GM12873 (cell line): Measurements from ENCODE around the gene ELAC2.

Source experiments
- TF ChIP-seq, protein P1 (sequence below): IDR thresholded peaks from 2 replicates; pipeline ENCODE4 v1.5.1; 2012; ENCODE audit warnings: low read depth, mild to moderate bottlenecking, moderate library complexity, low read length, control low read depth; ENCODE audit not compliant: insufficient read depth; ENCODE audit errors: missing control alignments

The ELAC2 gene

DNA sequence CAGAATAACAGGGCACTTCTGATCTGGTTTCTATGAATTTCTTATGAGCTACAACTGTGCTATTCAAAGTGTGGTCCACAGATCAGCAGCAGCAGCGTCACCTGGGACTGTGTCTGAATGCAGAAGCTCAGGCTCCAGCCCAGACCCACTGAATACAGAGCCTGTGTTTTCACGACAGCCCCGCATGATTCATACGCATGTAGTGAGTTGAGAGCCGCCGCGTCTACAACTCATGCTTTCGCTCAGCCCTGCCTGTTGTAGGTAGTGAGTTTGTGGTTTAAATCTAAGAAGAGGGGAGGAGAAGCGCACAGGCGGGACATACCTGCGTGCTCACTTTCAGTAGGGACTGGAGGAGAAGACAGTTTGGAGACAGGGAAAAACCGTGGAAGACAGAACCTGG, 28.5 kb upstream of the ELAC2 start:
- TF ChIP-seq, protein P1, sequence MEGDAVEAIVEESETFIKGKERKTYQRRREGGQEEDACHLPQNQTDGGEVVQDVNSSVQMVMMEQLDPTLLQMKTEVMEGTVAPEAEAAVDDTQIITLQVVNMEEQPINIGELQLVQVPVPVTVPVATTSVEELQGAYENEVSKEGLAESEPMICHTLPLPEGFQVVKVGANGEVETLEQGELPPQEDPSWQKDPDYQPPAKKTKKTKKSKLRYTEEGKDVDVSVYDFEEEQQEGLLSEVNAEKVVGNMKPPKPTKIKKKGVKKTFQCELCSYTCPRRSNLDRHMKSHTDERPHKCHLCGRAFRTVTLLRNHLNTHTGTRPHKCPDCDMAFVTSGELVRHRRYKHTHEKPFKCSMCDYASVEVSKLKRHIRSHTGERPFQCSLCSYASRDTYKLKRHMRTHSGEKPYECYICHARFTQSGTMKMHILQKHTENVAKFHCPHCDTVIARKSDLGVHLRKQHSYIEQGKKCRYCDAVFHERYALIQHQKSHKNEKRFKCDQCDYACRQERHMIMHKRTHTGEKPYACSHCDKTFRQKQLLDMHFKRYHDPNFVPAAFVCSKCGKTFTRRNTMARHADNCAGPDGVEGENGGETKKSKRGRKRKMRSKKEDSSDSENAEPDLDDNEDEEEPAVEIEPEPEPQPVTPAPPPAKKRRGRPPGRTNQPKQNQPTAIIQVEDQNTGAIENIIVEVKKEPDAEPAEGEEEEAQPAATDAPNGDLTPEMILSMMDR = no peak

DNA sequence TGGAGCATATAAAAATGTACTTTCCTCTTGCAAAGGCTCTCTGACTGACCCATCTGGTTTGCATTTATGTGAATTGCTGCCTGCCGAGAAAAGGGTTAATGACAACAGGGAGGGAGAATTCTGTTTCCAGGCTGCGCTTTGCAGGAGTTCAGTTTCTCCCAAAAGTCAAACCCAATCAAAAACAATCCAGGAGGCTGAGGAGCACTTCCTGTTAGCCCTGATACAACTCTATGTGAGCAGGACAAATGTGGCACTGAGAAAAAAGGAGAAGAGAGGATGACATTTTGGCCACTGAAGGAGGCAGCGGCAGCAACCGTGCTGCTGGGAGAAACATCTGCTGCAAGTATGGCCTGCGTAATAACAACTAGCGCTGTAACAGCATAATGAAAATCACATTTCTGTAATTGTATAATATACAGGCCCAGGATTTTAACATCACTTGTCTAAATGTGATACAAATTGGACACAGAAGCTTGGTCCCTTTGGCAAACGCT, 26.8 kb upstream of the ELAC2 start:
- TF ChIP-seq, protein P1 = no peak

DNA sequence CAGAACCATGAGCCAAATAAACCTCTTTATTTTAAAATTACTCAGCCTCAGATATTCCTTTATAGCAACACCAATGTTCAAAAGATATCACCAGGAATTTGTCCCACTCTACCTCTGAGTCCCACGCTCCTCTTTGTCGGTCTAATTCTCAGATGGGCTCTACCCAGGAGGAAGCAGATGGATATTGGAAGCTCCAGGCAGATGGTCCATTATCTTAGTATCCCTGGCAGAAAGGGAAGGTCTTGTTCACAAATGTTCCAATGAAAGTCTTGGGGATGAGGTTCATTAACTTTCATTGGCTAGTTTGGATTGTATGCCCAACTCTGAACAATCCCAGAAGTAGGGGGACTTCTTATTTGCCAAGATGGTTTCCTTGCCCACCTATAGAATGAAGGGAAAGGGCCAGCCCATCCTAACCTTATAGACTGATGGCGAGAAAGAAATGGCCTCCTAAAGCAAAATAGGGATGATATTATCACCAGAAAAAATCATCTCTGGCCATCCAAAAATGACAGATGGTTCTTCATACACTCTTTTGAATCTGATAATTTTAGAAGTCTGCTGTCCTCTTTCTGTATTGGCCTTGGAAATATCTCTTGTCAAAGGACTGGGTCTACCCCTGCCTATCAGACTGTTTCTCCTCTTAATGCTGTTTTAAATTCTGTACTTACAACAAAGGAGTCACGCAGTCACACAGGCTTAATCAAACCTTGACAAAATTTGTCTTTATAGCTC, 21.3 kb upstream of the ELAC2 start:
- TF ChIP-seq, protein P1 = no peak

DNA sequence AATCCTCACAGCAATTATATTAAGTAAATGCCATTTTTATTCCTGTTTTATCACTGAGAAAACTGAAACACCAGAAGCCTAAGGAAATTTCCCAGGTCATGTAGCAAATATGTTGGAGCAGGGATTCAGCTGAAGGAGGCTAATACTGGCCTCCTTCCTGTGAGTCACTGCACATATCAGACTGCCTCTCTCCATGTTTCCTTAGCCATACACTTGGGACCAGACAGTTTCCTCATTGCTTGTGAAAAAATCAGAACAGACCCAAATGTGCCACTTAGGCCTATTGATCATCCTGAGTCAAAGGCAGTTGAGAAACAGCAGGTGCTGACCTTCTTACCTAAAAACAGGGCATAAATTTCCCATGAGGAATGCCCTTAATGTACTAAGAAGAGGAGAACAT, 18.9 kb upstream of the ELAC2 start:
- TF ChIP-seq, protein P1 = no peak

DNA sequence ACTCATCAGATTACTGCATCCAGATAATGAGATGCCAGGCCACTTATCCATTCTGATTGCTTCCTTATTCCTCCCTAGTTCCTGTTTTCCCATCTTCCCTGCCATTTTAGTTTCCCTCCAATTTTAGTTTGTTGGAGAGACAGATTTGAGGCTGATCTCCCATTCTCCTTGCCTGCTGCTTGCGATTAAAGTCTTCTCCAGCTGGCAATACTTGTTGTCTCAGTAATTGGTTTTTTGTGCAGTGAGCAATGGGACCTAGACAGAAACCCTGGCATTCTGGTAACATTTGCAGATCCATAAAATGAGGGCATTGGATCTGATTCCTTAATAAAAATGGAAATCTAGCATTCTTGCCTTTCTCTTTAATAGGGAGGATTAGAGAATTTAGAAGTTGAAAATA, 17.6 kb upstream of the ELAC2 start:
- TF ChIP-seq, protein P1 = no peak

DNA sequence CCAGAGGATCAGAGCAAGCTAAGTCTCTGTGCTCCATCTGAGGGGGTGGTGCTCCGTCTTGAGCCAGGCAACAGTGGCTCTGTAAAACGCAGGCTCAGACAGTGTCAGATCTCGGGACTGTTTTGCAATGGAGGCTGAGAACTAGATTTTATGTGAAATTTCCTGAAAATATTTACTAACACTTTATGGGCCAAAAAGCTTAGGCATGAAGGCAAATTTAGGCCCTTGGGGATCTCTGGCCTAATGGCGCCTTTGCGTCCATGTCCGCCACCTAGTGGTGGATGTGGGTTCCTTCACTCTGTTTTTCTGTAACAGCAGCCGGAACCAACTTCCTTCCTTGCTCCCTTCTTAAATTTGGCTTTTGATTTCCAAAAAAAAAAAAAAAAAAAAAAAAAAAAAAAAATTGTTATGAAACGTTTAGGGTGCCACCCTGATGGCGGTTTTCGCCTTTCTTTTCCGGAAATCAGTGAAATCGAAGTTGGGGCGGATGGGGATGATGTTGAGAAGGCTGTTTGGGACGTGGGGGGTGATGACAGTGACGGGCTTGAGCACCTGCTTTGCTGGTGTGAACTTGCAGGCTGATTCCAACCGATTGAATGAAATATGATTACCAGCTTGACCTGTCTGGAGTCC, 14.0 kb upstream of the ELAC2 start:
- TF ChIP-seq, protein P1 = peak; percentile 88

DNA sequence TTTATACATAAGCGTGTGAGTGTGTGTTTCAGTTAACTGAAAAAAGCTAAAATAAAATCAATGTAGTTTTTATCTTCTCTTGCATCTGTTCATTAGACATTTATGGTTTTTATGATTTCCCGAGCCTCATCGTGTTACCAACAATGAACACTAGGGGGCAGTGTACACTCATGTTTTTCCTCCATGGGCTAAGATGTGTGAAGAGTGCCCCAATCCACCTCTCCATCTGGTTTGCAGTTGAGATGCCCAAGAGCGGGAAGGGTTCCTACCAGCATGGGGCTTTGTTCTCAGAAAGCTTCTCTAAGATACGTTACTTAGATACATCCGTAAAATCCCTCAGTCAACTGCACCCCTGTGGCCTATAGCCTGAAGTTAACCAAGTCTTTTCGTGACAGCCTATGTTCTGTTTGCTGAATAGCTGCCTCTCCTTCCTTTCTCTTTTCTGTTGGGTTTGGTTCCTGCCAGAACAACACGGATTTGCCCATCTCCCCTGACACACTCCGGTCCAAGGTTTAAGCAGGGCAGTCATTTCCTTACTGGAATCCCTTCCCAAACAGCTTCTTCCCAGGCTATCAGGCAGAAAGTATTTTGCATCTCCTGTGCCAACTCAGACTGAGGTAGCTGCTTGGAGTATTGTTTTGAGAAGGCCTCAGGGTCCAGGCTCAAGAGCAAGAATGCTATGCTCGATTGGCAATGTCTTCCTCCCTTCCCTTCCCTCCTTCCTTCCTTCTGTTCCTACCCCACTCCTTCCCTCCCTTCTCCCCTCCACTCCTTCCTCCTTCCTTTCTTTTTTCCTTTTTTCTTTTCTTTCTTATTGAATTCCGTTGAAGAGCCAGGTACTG, 12.9 kb upstream of the ELAC2 start:
- TF ChIP-seq, protein P1 = peak; percentile 72
